ENCODE measurements around the gene SNAP91. TPM values are rescaled to one million over a fixed set of nuclear protein-coding genes. Genes with fewer than 3 reads are reported as not detected.
"Not testable (repeated sequence)": the region's sequence is repeated elsewhere in the genome, so short reads cannot be mapped to it uniquely, and the experiment has no call there.

The SNAP91 gene
- total RNA-seq, 1 donor from 2014 or later: 2.3 TPM

DNA sequence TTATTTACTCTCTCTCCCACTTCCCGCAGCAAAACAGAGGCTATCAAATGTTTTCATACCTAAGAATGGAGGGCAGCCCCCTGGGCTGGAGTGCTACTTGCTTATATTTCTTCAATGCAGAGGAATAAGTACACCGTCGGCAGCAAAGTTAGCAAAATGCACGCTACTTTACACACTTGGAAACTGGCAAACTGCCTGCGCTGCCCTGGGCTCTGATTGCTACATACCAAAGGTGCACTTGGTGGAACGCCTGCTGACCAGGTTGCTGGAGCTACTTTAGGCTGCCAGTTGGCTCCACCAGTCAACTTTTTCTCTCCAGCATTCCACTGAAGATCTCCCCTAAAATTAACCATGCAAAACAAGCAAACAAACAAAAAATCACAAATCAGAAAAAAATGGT is 134.1 kb downstream of the SNAP91 start:
- ATAC-seq (ENCODE audit: poor library complexity) (no peak), DNase-seq (no peak)
- intact Hi-C loops (cut with DNase I): no loop called here

DNA sequence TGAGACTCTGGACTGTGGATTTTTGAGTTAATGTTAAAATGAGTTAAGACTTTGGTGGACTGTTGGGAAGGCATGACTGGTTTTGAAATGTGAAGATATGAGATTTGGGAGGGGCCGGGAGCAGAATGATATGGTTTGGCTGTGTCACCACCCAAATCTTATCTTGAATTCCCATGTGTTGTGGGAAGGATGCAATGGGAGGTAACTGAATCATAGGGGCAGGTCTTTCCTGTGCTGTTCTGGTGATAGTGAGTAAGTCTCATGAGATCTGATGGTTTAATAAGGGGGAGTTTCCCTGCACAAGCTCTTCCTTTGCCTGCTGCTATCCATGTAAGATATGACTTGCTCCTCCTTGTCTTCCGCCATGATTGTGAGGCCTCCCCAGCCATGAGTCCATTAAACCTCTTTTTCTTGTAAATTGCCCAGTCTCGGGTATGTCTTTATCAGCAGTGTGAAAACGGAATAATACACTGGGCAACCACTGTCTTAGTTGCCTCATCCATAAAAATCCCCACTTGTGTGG is 137.2 kb downstream of the SNAP91 start:
- DNase-seq; ATAC-seq (ENCODE audit: poor library complexity); intact Hi-C loops (cut with DNase I): not testable (repeated sequence)

DNA sequence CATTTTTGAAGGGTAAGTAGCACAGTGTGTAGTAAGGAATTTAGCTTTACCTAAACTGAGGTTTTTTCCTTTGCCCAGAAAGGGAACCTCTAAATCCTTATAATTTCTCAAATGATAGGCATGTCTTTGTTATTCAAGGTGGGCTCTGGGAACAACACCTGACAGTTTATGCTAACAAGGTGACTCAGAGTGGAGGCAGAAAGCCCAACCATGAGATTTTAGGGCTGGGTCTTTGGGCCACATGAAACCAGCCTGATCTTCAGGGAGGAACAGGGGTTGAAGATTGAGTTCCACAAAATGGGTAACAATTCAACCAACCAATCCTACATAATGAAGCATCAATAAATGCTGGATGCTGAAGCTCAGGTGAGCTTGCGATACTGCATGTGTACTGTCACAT is 149.9 kb downstream of the SNAP91 start:
- DNase-seq (no peak), ATAC-seq (ENCODE audit: poor library complexity) (no peak)
- intact Hi-C loops (cut with DNase I): no loop called here

DNA sequence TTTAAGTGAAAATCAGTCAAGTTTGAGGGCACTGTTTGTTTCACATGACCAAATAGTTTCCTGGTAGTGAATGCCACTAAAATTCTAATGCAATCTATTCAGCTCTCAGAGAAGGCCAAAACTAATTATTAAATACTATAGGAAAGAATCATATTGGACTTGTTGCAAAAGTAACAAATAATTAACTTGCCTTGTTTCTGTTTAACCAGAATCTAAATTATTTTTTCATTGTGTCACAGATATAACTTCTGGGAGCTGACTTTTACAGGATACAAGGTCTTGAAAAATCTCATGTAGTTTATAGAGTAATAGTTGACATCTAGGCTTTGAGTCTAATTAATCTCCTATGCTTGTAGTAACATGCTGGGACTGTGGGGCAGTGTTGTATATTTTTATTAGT is 152.0 kb downstream of the SNAP91 start:
- DNase-seq (no peak), ATAC-seq (ENCODE audit: poor library complexity) (no peak)
- intact Hi-C loops (cut with DNase I): no loop called here

DNA sequence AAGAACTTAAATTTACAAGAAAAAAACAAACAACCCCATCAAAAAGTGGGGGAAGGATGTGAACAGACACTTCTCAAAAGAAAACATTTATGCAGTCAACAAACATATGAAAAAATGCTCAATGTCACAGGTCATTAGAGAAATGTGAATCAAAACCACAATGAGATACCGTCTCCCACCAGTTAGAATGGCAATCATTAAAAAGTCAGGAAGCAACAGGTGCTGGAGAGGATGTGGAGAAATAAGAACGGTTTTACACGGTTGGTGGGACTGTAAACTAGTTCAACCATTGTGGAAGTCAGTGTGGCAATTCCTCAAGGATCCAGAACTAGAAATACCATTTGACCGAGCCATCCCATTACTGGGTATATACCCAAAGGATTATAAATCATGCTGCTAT is 157.2 kb downstream of the SNAP91 start:
- ATAC-seq (ENCODE audit: poor library complexity); DNase-seq; intact Hi-C loops (cut with DNase I): not testable (repeated sequence)

DNA sequence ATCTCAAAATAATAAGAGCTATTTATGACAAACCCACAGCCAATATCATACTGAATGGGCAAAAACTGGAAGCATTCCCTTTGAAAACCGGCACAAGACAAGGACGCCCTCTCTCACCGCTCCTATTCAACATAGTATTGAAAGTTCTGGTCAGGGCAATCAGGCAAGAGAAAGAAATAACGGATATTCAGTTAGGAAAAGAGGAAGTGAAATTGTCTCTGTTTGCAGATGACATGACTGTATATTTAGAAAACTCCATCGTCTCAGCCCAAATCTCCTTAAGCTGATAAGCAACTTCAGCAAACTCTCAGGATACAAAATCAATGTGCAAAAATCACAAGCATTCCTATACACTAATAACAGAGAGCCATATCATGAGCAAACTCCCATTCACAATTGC is 158.4 kb downstream of the SNAP91 start:
- intact Hi-C loops (cut with DNase I); ATAC-seq (ENCODE audit: poor library complexity); DNase-seq: not testable (repeated sequence)

DNA sequence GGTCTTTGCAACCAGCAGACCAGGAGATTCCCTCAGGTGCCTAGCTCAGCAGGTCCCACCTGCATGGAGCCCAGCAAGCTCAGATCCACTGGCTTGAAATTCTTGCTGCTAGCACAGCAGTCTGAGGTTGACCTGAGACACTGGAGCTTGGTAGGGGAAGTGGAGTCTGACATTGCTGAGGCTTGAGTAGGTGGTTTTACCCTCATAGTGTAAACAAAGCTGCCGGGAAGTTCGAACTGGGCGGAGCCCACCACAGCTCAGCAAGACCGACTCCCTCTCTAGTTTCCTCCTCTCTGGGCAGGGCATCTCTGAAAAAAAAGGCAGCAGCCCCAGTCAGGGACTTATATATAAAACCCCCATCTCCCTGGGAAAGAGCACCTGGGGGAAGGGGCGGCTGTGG is 162.3 kb downstream of the SNAP91 start:
- DNase-seq (no peak), ATAC-seq (ENCODE audit: poor library complexity) (no peak)
- intact Hi-C loops (cut with DNase I): no loop called here

DNA sequence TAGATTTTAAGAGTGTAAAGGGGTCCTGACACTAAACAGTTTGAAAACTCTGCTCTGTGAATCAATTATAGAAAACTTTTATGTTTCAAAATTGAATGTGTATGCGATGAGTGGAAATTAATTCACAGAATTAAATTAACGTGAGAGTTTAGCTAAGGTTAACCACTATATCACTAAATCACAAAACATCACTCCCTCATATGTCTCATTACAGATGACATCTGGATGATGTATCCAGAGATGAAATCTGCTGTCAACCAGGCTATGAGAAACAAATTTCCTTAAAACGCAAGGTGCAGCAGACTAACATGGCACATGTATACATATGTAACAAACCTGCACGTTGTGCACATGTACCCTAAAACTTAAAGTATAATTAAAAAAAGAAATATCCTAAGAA is 169.2 kb downstream of the SNAP91 start:
- ATAC-seq (ENCODE audit: poor library complexity): no peak

DNA sequence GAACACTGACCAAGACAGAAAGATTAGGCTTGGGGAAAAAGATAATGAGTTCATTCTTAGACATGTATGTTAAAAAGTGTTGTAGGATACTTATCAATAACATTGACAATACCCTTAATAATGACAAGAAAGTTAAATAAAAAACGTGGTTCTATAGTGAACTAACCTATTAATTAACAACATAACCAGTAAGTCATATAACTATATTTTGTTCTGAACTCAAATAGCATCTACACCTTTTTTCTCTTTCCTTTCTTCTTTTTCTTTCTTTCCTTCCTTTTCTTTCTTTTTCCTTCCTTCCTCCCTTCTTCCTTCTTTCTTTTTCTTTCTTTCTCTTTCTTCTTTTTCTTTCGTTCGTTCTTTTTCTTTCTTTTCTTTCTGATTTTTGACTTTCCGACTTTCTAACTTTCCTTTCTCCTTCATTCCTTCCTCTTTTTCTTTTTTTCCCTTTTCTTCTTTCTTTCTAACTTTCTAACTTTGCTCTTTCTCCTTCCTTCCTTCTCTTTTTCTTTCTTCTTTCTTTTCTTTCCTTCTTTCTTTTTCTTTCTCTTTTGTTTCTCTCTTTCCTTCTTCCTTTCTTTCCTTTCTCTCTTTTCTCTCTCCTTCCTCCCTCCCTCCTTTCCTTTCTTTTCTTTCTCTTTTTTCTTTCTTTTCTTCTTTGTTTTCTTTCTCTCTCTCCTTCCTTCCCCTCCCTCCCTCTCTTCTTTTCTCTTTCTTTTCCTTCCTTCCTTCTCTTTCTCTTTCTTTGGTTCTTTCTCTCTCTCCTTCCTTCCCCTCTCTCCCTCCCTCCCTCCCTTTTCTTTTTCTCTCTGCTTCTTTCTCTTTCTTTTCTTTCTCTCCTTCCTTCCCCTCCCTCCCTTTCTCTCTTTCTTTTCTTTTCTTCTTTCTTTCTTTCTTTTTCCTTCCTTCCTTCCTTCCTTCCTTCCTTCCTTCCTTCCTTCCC is 172.0 kb downstream of the SNAP91 start:
- intact Hi-C loops (cut with DNase I): no loop called here
- ATAC-seq (ENCODE audit: poor library complexity) (no peak), DNase-seq (no peak)

More for the DNA sequence above, 169.2 kb downstream of the SNAP91 start:
- DNase-seq: no peak
- intact Hi-C loops (cut with DNase I): no loop called here

DNA sequence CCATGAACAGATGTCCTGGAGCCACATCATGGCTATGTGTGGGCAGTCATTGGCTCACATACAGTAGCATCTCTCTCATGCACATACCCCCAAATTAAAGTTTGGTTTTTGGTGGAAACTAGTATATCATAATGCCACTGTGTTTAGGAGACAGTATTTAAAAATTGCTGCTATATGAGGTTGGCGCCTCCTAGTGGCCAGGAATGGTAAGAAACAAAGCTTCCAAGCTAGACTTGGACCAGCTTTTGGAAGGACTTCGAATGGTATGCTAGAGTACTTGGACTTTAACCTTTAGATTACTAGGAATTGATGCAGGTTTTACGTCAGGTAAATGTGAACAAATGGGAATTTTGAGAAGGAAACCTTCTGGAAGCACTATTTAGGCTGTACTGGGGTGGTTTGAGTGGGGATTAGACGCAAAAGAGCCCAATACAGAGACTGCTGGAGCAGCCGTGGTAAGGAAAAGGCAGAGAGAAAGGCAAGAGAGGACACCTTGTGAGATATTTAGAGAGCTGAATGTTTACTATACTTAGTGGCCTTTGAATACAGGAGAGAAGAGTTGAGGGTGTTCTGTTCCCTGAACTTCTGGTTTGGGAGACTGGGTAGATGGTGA is 172.8 kb downstream of the SNAP91 start:
- ATAC-seq (ENCODE audit: poor library complexity) (no peak), DNase-seq (no peak)
- intact Hi-C loops (cut with DNase I): no loop called here

DNA sequence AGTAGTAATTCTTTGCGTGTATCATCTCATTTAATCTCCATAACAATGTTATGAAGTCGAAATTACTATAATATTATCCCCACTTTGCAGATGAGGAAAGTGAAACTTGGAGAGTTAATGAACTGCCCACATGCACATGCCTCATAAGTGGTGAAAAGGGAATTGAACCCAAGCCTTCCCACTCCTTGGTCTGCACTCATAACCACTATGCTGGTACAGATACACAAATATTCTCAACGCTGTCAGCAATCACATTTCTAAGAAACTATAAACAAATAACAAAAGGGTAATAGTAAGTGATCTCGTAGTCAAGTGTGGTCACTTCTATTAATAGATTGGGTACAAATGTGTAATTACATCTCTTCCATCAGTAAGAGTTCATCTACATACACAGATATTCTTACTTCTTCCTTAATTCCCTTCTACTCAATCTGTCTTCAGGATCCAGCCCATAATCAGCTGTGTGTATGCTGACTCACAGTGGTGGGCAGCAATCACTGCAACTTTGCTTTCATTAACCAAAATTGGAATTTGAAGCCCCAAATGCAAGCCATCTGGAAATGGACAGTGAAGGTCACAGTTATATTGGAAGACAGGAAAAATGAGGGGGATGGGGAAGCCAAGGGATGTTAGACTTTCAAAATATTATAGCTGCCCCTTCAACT is 190.0 kb downstream of the SNAP91 start:
- intact Hi-C loops (cut with DNase I): loop anchor here (5.0 kb wide), 1 partner anchor 297 kb away; no protein-coding TSS in a partner anchor
- DNase-seq (no peak), ATAC-seq (ENCODE audit: poor library complexity) (no peak)

DNA sequence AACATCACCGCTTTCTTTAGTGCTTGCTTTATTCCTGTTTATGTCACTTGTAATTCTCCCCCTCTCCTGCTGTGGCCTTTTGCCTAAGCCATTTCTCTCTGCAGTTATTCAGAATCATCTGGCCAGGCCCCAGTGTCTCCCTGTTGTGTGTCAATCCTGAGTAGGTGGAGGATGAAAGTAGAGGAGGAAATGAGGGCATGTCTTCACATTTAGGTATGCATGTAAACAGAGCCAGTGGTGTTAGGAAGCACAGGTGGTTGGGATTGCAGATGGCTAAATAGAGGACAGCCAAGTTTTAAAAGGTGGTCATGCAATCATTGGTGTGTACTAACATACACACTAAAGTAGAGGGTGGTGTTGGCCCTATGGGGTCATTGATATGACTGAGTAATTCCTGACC is 191.4 kb downstream of the SNAP91 start:
- intact Hi-C loops (cut with DNase I): loop anchor here (5.0 kb wide), 1 partner anchor 295 kb away; no protein-coding TSS in a partner anchor
- DNase-seq: no peak
- no peak for ATAC-seq (ENCODE audit: poor library complexity)

DNA sequence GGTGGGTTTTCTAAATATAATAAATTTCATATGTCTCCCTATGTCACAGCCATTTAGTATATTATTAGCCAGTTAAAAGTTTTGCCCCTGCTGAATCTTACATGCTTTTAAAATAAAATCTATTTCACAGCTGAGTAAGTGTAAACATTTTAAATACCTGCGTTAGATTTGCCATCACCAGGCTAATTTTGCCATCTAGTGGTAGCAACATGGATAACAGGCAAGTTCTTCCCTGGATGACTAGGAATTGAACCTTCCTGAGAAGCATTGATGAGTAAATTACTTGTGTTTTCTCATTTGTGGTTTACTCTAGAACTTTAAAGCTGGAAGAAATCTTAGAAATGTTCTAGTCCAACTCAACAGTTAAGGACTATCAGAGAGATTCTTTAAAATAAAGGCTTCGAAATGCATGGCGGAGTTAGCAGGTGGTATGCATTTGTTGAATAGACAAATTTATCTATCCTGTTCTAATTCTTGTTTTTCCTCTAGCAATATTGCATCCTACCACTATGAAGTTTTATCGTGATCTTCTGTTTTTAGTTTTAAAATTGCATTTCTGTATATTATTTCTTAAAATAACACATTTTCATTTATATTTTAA is 193.9 kb downstream of the SNAP91 start:
- ATAC-seq (ENCODE audit: poor library complexity): no peak
- DNase-seq: no peak
- intact Hi-C loops (cut with DNase I): loop anchor here (5.0 kb wide), 2 partner anchors 98 to 293 kb away; no protein-coding TSS in a partner anchor

DNA sequence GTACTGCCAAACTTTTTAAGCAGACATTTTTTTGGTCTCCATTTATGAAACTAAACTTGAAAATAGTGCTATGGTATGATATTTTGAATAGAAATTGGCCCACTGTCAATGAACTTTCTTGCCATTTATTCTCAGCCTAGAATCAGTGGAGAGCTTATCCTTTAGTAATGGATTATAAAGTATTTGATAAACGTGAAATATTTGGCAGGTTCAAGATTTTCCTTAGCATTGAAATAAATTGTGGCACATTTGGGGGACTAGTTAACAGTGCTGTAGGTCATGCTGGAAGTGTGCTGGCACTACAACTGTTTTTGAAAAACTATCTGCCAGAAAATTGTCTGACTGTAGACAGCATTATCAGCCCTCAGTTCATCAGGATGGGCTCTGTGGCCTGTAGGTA is 194.4 kb downstream of the SNAP91 start:
- intact Hi-C loops (cut with DNase I): loop anchor here (5.0 kb wide), 1 partner anchor 97 kb away; no protein-coding TSS in a partner anchor
- no peak for ATAC-seq (ENCODE audit: poor library complexity)
- DNase-seq: no peak

DNA sequence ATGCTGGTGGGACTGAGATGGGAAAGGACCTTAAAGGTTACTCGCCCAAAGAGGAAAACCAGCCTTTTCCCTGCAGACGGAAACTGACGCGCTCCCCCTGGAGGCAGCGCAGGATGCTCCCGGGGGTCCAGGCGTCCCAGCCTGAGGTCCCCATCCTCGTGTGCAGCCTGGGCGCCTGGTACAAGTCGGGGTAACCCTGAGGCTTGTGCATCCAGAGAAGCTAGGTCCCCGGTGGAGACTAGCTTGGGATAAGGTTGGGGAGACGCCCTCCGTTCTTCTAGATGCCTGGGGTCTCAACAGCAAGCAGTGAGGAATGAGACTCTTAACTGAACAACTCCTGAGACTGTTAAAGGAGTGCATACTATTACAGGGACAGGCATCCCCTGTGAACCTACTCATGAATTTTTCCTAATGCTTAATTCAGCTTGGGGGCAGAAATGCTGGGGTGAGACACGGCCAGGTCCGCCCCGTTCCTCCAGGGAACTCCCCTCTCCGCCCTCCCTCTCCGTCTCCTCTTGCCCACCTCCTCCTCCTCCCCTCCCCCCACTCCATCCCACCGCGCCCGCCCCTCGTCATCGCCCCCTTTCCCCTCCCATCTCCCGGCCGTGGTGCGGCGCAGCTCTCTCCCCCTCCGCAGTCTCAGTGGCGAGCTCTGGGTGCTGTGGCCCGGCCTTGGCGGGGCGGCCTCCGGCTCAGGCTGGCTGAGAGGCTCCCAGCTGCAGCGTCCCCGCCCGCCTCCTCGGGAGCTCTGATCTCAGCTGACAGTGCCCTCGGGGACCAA is 196.8 kb downstream of the SNAP91 start, which contains the start of gene PRSS35:
PRSS35 (plus strand) TSS at position 634 of the 781 bp plus-strand sequence. CDS start 10,908 bp downstream, outside the sequence.
- DNase-seq (peak; percentile 71), ATAC-seq (ENCODE audit: poor library complexity) (peak; percentile 94)
- intact Hi-C loops (cut with DNase I): loop anchor here (5.0 kb wide), 1 partner anchor 95 kb away; no protein-coding TSS in a partner anchor

DNA sequence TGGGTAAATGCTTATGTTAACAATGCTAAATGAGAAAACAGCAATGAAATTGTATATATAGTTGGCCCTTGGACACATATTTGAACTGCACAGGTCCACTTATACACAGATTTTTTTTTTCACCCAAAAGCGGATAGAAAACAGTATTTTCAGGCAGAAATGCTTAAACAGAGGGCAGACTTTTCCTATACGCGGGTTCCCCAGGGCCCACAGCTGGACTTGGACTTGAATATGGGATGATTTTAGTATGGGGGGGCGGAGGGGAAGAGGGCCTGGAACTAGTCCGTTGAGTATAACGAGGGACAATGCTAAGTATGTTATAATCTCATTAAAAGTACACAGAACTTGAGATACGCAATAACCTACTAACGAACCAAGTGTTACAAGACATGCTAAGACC is 197.6 kb downstream of the SNAP91 start:
- ATAC-seq (ENCODE audit: poor library complexity): no peak
- intact Hi-C loops (cut with DNase I): loop anchor here (5.0 kb wide), 1 partner anchor 94 kb away; no protein-coding TSS in a partner anchor
- DNase-seq: no peak

DNA sequence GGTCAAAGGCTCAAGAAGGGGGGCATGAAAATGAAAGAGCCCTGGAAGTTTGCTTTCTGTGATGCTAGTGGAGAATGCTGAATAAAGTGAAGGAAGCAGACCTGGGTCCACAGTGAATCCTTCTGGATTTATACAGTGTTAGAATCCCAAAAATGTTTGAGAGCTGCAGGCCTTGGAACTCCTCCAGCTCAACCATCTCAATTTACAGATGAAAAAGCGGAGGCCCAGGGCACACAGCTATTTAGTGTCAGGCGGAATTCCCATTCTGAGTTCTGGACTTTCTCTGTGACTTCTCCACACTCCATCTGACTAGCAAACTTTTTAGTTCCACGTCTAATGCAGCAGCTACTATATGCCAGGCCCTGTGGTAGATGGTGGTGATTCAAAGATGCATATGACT is 198.1 kb downstream of the SNAP91 start:
- ATAC-seq (ENCODE audit: poor library complexity): no peak
- intact Hi-C loops (cut with DNase I): loop anchor here (5.0 kb wide), 1 partner anchor 93 kb away; no protein-coding TSS in a partner anchor
- DNase-seq: no peak

DNA sequence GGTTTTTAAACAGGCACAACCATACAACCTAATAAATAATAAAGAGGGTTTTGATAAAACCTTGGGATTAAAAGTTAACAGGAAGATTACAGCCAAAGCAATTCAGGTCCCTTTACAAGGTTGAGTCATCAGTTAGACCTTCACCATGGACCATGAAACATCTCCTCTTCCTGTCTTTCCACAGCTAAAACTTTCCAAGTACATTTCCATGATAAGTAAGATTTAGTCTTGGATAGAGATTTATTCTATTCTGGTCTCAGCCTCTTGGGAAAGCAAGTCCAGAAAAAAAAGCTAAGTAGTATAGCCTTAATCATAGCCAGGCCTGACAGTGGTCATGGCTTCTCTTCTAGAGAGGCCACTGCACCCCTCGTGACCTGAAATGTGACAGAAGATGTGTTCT is 199.5 kb downstream of the SNAP91 start:
- intact Hi-C loops (cut with DNase I): no loop called here
- no peak for ATAC-seq (ENCODE audit: poor library complexity)
- DNase-seq: no peak
